ENCODE measurements around the gene TRAM2.

TRAM2 gene

GRCh38 chr6:52522151-52522626 lies 54.7 kb downstream of the TRAM2 start:
- TF ChIP-seq ARNTL (CRISPR knock-in tag; IDR thresholded peaks at IDR 0.05; ENCODE audit: borderline replicate concordance, low read depth) = no peak
- TF ChIP-seq OSR1 (CRISPR knock-in tag; IDR thresholded peaks at IDR 0.05) = no peak
- no peak for TF ChIP-seq ISL1 (CRISPR knock-in tag; IDR thresholded peaks at IDR 0.05)
- no peak for TF ChIP-seq ZNF565 (CRISPR knock-in tag; conservative IDR thresholded peaks at IDR 0.05; ENCODE audit: low read depth)
- no peak for TF ChIP-seq CSDC2 (CRISPR knock-in tag; IDR thresholded peaks at IDR 0.05)
- ATAC-seq = peak; percentile 5; the same call in 1 of the 3 replicates

GRCh38 chr6:52519618-52520017 lies 57.2 kb downstream of the TRAM2 start:
- TF ChIP-seq ESRRG (CRISPR knock-in tag; IDR thresholded peaks at IDR 0.05) = no peak
- ATAC-seq = no peak

GRCh38 chr6:52518279-52518945 lies 58.4 kb downstream of the TRAM2 start:
- TF ChIP-seq PATZ1 (CRISPR knock-in tag; IDR thresholded peaks at IDR 0.05; ENCODE audit: borderline replicate concordance) (no peak), ISL1 (CRISPR knock-in tag; IDR thresholded peaks at IDR 0.05) (no peak), ARNTL (CRISPR knock-in tag; IDR thresholded peaks at IDR 0.05; ENCODE audit: borderline replicate concordance, low read depth) (no peak), PPARA (CRISPR knock-in tag; IDR thresholded peaks at IDR 0.05; ENCODE audit: borderline replicate concordance) (no peak), ZFP3 (CRISPR knock-in tag; IDR thresholded peaks at IDR 0.05) (no peak), TCF4 (CRISPR knock-in tag; IDR thresholded peaks at IDR 0.05; ENCODE audit: borderline replicate concordance) (no peak), ZC3H10 (CRISPR knock-in tag; IDR thresholded peaks at IDR 0.05) (no peak), BACH2 (CRISPR knock-in tag; IDR thresholded peaks at IDR 0.05; ENCODE audit: borderline replicate concordance) (no peak), CSRNP3 (CRISPR knock-in tag; IDR thresholded peaks at IDR 0.05) (no peak)
- no peak for ATAC-seq

GRCh38 chr6:52517502-52518278 lies 59.2 kb downstream of the TRAM2 start:
- ATAC-seq = peak; percentile 91
- TF ChIP-seq ESRRG (CRISPR knock-in tag; IDR thresholded peaks at IDR 0.05) (no peak), ZFP3 (CRISPR knock-in tag; IDR thresholded peaks at IDR 0.05) (no peak), TOX (CRISPR knock-in tag; IDR thresholded peaks at IDR 0.05; ENCODE audit: borderline replicate concordance) (no peak), OSR1 (CRISPR knock-in tag; IDR thresholded peaks at IDR 0.05) (no peak), CSRNP3 (CRISPR knock-in tag; IDR thresholded peaks at IDR 0.05) (no peak), RARB (CRISPR knock-in tag; IDR thresholded peaks at IDR 0.05) (no peak), ZC3H10 (CRISPR knock-in tag; IDR thresholded peaks at IDR 0.05) (no peak), CSDC2 (CRISPR knock-in tag; IDR thresholded peaks at IDR 0.05) (peak; percentile 25; the same call in 1 of the 2 replicates), ZFP30 (CRISPR knock-in tag; IDR thresholded peaks at IDR 0.05) (no peak), TCF4 (CRISPR knock-in tag; IDR thresholded peaks at IDR 0.05; ENCODE audit: borderline replicate concordance) (peak; percentile 69; the same call in 1 of the 2 replicates), POU6F1 (CRISPR knock-in tag; IDR thresholded peaks at IDR 0.05; ENCODE audit: borderline replicate concordance, low read depth) (no peak), ISL1 (CRISPR knock-in tag; IDR thresholded peaks at IDR 0.05) (no peak), ZNF565 (CRISPR knock-in tag; conservative IDR thresholded peaks at IDR 0.05; ENCODE audit: low read depth) (no peak), ARNTL (CRISPR knock-in tag; IDR thresholded peaks at IDR 0.05; ENCODE audit: borderline replicate concordance, low read depth) (no peak), PATZ1 (CRISPR knock-in tag; IDR thresholded peaks at IDR 0.05; ENCODE audit: borderline replicate concordance) (peak; percentile 27; the same call in 1 of the 2 replicates), TSHZ2 (CRISPR knock-in tag; IDR thresholded peaks at IDR 0.05) (0 out of 2 replicates have a peak, but pooled peaks have one; percentile 65), GLIS3 (CRISPR knock-in tag; IDR thresholded peaks at IDR 0.05) (no peak), PPARA (CRISPR knock-in tag; IDR thresholded peaks at IDR 0.05; ENCODE audit: borderline replicate concordance) (no peak)

Data from SK-N-SH treated with all-trans-retinoic acid at 6 μM for 48 hours (cell line).